ENCODE data around the gene TMC6. TPM values are rescaled to one million over a fixed set of nuclear protein-coding genes. Genes with fewer than 3 reads are reported as not detected.
"Not testable (repeated sequence)": the region's sequence is repeated elsewhere in the genome, so short reads cannot be mapped to it uniquely, and the experiment has no call there.

The TMC6 gene
- total RNA-seq, 1 experiment from 2014 or later: not detected

DNA sequence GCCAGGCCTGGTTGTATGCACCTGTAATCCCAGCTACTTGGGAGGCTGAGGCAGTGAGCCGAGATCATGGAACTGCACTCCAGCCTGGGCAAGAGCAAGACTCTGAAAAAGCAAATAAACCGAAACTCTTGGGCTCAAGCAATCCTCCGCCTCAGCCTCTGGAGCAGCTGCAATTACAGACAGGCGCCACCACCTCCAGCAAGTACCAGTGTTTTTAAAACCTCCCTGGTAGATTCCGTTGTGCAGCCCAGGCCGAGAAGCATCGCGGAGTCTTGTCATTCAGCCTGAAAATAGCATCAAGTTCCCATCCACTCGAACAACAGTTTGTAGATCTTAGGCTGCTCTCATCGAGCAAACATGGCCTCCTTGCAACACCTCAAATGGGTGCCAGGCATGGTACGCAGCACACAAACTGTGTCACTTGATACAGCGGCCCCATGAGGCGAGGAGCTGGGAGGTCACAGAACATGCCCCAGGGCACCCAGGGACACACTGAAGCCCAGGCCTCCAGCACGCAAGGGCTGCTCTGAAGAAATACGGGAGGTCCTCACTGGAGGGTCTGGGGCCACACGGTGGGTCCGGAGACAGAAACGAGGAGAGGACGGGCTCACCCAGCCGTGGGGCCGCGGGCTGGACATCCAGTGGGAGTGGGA is 18.1 kb downstream of the TMC6 start:
- no peak for DNase-seq (ENCODE audit: low read depth)

DNA sequence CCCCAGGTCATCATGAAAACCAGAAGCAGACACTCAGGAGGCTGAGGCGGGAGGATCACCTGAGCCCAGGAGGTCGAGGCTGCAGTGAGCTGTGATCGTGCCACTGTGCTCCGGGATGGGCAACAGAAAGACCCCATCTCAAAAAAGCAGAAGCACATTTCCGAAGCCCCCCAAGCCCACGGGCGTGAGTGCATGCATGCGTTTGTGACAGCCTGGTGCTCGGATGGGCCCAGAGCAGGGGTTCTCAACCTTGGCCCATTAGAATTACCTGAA is 19.1 kb downstream of the TMC6 start:
- DNase-seq (ENCODE audit: low read depth): no peak

DNA sequence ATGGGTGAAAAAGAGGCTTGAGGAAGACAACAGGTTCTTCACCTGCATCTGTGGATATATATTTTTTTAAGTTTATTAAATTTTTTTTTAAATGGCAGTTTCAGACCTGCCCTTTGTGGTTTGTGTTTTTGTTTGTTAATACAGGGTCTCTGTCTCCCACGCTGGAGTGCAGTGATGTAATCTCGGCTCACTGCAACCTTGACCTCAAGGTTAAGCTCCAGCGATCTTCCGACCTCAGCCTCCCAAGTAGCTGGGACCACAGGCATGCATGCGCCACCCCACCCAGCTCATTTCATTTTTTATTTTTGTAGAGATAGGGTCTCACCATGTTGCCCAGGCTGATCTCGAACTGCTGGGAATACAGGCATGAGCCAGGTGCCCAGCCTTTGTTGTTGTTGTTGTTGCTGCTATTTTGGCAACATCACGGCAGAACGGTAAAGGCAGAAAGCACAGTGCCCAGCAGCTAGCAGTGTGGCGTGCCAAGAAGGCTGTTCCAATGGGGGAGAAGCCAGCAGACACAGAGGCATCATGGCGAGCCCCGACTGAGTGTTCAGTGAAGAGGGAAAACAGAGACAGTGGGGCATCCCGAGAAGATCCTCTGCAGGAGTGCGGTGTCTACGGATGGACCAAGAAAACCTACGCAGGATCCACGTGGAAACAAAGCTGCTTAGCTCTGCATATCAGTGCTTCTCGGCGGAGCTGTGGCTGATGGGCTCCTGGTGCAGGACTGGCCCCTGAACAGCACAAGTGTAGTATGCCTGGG is 19.6 kb downstream of the TMC6 start:
- DNase-seq (ENCODE audit: low read depth): no peak

DNA sequence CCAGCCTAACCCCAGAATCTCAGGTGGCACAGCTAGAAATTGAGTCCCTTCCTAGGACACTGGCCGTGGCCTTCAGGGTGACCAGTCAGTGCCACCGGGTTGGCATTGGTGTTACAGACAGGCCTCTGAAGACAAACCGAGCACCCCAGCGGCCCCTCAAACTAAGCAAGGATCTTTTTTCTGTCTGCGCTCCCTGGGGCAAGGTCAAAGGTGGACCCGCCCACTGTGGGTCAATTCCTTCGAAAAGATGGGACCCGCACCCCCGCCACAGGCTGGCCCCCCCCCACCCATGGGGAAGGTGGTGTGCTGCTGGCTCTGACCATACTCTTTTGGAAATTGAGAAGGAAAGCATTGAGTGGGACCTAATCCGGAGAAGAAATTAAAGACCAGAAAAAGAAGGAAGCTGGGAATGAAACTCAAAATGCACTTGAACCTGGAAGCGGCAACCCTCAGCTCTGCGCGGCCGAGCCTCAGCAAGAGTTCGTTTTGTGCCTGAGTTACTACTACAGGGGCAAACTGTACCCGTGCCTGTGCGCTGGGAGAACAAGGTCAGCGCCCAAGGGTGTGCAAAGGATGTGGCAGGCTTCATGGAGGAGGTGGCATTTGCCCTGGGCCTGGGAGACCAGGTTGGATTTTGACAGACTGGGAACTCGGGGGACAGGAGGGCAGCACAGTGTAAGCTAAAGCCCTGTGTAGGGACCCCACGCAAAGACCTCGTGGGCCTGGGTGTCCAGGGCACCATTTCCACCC is 20.4 kb downstream of the TMC6 start:
- no peak for DNase-seq (ENCODE audit: low read depth)

DNA sequence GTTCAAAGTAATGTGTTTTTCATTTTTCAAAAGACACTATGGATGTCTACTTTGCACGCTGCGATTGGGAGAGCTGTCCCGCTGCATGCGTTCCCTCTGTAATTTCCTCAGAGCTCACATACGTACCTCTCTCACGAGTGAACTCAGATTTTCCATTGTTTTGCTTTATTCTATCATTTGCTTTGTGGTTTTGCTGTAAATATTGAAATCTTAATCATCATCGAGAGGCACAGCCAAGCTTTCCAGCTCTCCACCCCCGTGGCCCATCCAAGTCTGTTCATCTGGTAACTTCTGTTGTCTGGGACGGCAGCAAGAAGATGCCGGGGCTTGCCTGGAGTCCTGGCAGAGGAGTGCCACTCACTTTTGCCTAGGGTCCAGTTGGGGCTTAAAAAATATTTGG is 21.1 kb downstream of the TMC6 start:
- no peak for DNase-seq (ENCODE audit: low read depth)

DNA sequence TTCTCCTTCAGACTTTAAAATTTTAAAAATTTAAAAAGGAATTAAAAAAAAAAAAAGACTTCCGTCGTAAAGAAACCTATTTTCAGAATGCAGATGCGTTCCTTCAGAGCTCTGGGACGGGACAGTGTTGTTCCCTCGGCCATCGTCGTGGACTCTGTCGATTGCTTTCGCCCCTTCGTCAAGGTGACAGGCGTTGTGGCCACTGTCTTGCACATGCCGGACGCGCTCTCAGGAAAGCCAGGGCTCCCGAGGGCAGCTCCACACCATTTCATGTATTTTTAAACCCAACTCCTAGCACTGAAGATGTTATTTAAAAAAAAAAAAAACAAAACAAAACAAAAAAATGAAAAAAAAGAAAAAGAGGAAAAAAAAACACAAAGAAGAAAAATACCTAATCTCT is 22.3 kb downstream of the TMC6 start:
- DNase-seq (ENCODE audit: low read depth): no peak

DNA sequence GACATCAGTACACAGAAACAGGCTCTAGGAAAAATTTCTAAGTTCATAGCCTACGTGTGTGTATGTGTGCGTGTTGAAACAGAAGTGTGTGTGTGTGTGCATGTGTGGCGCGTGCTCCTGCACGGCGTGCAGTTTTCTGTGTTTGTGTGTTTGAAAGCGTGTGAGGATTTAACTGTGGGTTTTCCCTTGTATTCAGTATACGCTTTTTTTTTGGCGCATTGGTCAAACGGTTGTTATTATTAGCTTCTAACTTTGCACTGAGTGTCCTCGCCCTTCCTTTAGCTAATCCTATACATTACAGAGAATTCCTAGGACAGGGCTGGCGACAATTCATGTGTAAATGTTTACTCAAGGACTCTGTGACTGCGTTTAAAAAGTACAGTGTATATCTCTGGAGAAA is 23.0 kb downstream of the TMC6 start:
- no peak for DNase-seq (ENCODE audit: low read depth)

DNA sequence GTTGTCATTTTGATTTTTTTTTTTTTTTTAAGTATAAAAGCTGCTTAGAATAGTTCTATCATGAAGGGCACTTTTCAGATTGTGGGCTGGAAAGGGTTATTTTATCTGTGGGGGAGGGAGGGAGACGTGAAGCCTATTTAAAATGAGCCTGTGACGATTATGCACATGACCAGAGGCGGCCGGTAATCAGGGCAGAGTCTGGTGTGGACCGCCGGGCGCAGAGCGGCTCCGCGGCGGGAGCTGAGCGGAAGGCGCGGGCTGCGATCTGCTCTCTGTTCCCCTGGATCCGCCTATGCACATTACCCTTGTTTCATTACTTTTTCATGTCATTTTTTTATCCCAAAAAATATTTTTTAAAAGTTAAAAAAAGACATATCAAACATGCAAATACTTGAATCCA is 23.5 kb downstream of the TMC6 start:
- peak; percentile 8 for DNase-seq (ENCODE audit: low read depth)

DNA sequence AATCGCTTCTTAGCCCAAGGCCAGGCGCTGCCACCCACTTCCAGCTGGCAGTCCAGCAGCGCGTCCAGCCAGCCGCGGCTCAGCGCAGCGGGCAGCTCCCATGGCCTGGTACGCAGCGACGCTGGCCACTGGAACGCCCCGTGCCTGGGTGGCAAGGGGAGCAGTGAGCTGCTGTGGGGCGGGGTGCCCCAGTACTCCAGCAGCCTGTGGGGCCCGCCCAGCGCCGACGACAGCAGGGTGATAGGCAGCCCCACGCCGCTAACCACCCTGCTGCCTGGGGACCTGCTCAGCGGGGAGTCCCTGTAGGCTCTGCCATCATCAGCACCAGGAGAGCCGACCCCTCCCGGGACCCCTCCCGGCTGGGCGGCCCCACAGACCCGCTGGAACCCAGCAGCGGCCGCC is 24.0 kb downstream of the TMC6 start:
- DNase-seq (ENCODE audit: low read depth): no peak

DNA sequence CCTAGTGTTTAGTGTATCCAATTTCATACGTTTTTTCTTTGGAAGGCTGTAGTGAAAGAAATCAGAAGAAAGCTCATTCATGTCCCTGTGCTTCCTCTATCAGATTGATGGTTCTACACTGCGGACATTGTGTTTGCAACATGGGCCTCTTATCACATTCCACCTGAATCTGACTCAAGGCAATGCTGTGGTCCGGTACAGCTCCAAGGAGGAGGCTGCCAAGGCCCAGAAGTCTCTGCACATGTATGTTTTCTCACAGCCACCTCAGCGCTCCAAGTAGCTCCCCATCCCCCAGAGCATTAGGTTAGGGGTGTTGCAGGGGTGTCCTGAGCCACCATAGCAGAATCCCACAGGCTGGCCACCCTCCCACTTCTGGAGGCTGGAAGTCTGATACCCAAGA is 25.2 kb downstream of the TMC6 start:
- no peak for DNase-seq (ENCODE audit: low read depth)

DNA sequence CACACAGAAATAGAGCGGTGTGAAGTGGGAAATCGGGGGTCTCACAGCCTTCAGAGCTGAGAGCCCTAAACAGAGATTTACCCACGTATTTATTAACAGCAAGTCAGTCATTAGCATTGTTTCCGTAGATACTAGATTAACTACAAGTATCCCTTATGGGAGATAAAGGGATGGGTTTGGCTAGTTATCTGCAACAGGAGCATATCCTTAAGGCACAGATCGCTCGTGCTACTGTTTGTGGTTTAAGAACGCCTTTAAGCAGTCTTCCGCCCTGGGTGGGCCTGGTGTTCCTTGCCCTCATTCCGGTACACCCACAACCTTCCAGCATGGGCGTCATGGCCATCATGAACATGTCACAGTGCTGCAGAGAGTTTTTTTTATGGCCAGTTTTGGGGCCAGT is 27.0 kb downstream of the TMC6 start:
- no peak for DNase-seq (ENCODE audit: low read depth)

DNA sequence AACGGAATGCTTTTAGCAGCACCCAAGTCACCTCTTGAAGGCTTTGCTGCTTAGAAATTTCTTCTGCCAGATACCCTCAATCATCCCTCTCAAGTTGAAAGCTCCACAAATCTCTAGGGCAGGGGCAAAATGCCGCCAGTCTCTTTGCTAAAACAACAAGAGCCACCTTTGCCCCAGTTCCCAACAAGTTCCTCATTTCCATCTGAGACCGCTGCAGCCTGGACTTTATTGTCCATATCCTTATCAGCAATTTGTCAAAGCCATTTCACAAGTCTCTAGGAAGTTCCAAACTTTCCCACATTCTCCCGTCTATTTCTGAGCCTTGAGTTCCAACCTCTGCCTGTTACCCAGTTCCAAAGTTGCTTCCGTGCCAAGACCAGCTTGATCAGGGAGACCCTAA is 27.4 kb downstream of the TMC6 start:
- no peak for DNase-seq (ENCODE audit: low read depth)

DNA sequence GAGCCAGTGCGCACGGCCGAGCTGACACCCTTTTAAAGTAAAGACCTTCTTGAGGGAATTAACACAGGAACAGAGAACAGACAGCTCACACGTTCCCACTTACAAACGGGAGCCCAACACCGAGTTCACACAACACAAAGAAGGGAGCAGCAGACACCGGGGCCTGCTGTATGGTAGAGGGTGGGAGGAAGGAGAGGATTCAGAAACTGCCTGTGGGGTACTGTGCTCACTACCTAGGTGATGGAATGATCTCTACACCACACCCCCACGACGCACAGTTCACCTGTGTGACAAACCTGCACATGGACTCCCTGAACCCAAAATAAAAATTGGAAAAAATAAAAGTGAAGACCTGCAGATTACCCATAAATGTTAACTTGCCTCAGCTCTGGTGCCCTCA is 32.5 kb downstream of the TMC6 start:
- DNase-seq (ENCODE audit: low read depth): no peak

DNA sequence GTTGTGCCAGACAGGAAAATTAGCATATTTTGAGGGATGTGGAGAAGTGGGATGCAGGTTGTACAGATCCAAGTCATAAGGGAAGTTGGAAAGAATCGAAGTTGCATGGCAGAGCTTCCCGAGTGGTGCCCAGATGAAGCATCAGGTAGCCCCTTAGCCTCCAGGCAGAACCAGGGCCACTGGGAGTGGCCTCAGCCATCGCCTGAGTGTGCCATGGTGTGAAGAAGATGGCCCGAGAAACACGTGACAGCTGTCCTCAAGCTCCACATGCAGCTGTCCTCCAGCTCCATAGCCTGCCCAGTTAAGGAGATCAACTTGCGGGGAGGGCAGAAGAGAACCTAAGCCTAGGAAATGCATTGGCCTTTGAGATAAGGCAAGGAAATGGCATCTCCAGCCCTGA is 33.5 kb downstream of the TMC6 start:
- DNase-seq (ENCODE audit: low read depth): no peak

DNA sequence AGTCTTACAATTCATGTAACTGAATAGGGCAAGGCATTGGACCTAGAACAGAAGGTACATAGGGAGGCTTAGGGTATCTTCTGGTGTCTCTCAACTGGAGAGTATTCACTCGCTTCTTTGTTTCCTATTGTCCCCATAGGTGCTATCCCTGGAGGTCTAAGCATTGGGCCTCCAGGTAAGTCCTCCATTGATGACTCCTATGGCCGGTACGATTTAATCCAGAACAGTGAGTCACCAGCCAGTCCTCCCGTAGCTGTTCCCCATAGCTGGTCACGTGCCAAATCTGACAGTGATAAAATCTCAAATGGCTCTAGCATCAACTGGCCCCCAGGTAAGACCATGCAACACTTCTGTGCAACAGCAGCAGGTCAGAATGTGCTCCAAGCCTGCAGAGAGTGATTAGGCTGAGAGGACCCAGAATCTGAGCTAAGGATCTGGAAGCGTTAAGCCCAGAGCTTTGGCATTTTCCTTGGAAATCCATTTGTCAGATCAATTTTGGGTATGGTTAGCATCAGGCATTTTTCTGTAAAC is 35.7 kb downstream of the TMC6 start:
- no peak for DNase-seq (ENCODE audit: low read depth)

DNA sequence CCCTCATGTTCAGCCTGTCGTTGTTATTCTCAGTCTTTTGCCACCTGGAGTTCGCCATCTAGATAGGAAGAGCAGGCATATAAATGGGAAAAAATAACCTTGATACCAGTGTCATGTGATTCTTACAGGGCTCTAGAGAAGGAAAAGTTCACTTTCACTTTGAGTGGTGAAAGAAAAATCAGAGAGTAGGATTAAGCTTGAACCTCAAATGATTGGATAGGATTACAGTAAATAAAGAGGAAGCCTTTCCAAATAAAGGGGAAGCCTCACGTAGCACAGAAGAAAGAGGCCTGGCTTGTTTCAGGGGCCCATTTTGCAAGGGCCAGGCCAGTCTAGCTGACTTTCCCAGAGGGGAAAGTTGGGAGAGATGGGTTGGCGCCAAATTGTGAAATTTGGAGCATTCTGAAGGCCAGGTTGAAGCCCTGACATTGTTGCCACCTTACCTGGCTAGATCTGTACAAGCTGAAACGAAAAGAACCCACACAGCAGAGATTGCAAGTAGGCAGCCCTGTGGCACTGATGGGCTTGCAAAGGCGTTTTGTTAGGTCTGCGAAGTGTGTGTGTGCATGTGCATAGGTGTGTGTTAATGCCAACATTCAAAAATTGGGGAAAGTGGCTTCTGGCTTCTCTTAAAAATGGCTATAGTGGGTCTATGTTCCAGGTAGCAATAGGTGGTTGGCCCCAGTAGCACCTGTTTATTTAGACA is 38.8 kb downstream of the TMC6 start:
- no peak for DNase-seq (ENCODE audit: low read depth)

DNA sequence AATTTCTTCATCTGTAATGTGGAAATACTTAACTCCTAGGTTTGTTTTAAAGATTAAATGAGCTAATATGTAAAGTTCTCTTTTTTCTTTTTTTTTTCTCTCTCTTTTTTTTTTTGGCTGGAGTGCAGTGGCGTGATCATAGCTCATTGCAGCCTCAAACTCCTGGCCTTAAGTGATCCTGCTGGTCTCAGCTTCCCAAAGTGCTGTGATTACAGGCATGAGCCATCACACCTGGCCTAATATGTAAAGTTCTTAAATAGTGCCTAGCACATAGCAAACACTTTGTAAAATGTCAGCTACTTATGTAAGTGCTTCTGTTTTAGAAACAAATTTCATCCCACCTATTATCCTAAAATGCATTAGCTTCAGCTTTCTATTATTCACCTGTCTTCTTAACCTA is 40.0 kb downstream of the TMC6 start:
- DNase-seq (ENCODE audit: low read depth): no peak

DNA sequence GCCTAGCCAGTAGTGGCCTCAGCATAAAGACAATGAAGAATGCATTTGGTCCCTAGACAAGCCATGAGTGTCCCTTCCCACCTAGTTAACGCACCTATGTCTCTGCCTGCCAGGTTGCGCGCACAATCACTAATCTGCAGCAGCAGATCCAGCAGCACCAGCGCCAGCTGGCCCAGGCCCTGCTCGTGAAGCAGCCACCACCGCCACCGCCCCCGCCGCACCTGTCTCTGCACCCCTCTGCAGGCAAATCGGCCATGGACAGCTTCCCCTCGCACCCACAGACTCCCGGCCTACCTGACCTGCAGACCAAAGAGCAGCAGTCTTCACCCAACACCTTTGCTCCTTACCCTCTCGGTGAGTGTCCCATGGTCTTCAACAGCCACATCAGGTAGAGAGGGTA is 41.8 kb downstream of the TMC6 start:
- no peak for DNase-seq (ENCODE audit: low read depth)

DNA sequence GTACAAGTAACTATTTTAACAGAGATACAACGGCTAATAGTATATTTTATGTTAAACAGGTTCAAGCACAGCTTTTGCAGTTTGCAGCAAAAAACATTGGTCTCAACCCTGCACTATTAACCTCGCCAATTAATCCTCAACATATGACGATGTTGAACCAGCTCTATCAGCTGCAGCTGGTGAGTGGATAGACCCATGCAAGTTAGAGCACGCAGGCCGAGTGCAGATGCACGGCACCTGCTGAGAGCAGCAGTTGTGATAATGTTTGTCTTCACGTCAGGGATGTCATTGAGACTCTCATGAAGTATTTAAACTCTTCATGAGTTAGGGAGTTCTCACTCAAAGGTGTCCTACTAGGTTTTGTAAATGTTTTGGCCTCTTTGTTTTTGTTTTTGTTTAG is 45.6 kb downstream of the TMC6 start:
- no peak for DNase-seq (ENCODE audit: low read depth)

DNA sequence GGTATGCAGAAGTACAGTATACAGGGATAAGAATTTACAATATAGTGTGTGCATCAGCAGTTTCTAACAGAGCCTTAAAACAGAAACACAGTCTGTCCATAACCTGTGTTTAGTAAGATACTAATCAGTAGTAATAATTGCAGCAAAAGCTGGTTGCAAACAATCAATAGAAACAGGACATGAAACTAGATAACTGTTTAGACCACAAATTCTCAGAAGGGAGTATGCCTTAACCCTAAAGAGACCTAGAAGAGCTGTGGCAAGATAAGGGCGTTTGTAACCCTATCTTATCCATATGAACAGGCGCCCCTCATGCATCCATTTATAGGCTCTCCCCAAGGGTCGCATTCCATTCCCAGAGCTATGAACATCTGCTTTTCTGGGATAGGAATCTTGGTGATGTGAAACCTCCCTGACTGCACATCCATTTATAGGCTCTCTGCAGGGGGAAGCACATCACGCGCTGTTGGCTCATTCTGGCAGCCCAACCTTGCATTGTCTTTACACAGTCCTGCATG is 46.1 kb downstream of the TMC6 start:
- not testable (repeated sequence) for DNase-seq (ENCODE audit: low read depth)

DNA sequence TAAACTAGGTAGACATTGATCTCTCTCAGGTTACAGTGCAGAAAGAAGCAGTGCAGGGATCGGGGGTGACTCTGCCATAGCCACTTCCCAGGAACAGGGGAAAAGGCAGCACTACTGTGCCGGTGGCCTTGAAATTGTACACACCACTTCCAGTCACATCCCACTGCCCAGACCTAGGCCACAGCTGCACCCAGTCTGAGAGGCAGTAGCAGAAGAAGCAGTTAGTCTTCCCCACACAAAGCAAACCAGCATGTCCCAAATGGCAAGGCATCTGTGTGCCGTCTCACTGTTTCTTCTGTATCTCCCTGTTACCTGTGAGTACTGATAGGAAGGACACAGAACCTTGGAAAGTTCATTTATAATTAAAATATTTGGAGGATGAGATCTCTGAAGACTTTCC is 47.0 kb downstream of the TMC6 start:
- DNase-seq (ENCODE audit: low read depth): no peak

DNA sequence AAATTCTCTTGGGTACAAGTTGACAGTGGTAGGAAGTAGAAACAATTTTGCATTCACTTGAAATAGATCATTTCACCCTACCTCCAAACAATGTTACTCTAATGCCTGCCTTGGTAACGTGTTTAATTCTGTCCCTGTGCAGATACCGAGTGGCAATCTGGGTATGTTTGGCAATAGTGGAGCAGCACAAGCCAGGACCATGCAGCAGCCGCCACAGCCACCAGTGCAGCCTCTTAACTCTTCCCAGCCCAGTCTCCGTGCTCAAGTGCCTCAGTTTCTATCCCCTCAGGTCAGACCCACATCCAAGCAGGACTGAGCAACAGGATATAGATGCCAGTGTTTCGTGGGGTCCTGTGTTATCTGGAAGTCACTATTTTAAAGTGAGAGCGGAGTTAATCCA is 49.3 kb downstream of the TMC6 start:
- DNase-seq (ENCODE audit: low read depth): no peak

All from RPMI7951 (cell line).